Hepatocyte (in vitro differentiated cells): Measurements from ENCODE around the gene INPP5B. TPM values are rescaled to one million over a fixed set of nuclear protein-coding genes. Genes with fewer than 3 reads are reported as not detected.

Experiments used
- DNase-seq: peaks from one replicate; pipeline ENCODE4 v3.0.0-alpha.2; 2016; ENCODE audit warnings: low spot score
- H2AFZ ChIP-seq: fragments of 200-600 bp; sonication (generic); 2 replicates; pipeline ENCODE4 v1.6.0; 2016; ENCODE audit warnings: antibody characterized with exemption, mild to moderate bottlenecking
- H3K27ac ChIP-seq: fragments of 200-600 bp; sonication (generic); 2 replicates; pipeline ENCODE4 v1.5.1; 2016; ENCODE audit warnings: mild to moderate bottlenecking
- H3K27me3 ChIP-seq: fragments of 200-600 bp; sonication (generic); 2 replicates; pipeline ENCODE4 v1.6.1; 2016
- H3K36me3 ChIP-seq: fragments of 200-600 bp; sonication (generic); replicated peaks from 2 replicates; pipeline ENCODE4 v1.5.1; 2016; ENCODE audit warnings: low read depth; ENCODE audit not compliant: insufficient read depth
- H3K4me1 ChIP-seq: fragments of 200-600 bp; sonication (generic); 2 replicates; pipeline ENCODE4 v1.5.1; 2016; ENCODE audit warnings: mild to moderate bottlenecking, moderate library complexity; ENCODE audit not compliant: insufficient read depth
- H3K4me2 ChIP-seq: fragments of 200-600 bp; sonication (generic); 2 replicates; pipeline ENCODE4 v1.6.0; 2016
- H3K4me3 ChIP-seq: fragments of 200-600 bp; sonication (generic); 2 replicates; pipeline ENCODE4 v1.5.1; 2016; ENCODE audit warnings: mild to moderate bottlenecking
- H3K79me2 ChIP-seq: fragments of 200-600 bp; sonication (generic); 2 replicates; pipeline ENCODE4 v1.6.0; 2017; ENCODE audit warnings: mild to moderate bottlenecking
- H3K9me2 ChIP-seq: fragments of 200-600 bp; sonication (generic); replicated peaks from 2 replicates; pipeline ENCODE4 v1.6.0; 2017; ENCODE audit warnings: mild to moderate bottlenecking; ENCODE audit not compliant: insufficient read depth
- H3K9me3 ChIP-seq: fragments of 200-600 bp; sonication (generic); 2 replicates; pipeline ENCODE4 v1.5.1; 2016; ENCODE audit warnings: low read depth, mild to moderate bottlenecking
- H4K20me1 ChIP-seq: fragments of 200-600 bp; sonication (generic); 2 replicates; pipeline ENCODE4 v1.6.0; 2016; ENCODE audit warnings: mild to moderate bottlenecking; ENCODE audit not compliant: insufficient read depth, poor library complexity, severe bottlenecking
- CTCF ChIP-seq: fragments of 200-600 bp; sonication (generic); IDR thresholded peaks from 2 replicates; pipeline ENCODE4 v1.5.1; 2016; ENCODE audit warnings: antibody characterized with exemption, mild to moderate bottlenecking; ENCODE audit not compliant: poor library complexity
- EZH2 ChIP-seq: fragments of 200-600 bp; sonication (generic); IDR thresholded peaks from 2 replicates; pipeline ENCODE4 v1.6.1; 2016; ENCODE audit warnings: antibody characterized with exemption, mild to moderate bottlenecking, borderline replicate concordance
- EZH2phosphoT487 ChIP-seq: fragments of 200-600 bp; sonication (generic); IDR thresholded peaks from one replicate; pipeline ENCODE4 v1.6.1; 2018; ENCODE audit warnings: antibody characterized with exemption, mild to moderate bottlenecking, low read depth, moderate library complexity; ENCODE audit not compliant: unreplicated experiment, severe bottlenecking
- WGBS: methylation state at CpG from one replicate; pipeline ENCODE4 v1.1.6; 2016; ENCODE audit warnings: low lambda C conversion rate; ENCODE audit errors: missing lambda C conversion rate; 5-methylcytosine and 5-hydroxymethylcytosine counted together
- polyA plus RNA-seq: library from polyadenylated mRNA; unstranded; fragments of >200 nt; fragmentation: Nextera tagmentation; extraction: Ambion mirVana; gene quantifications from 2 replicates; pipeline ENCODE4 v1.2.1, GENCODE V29; 2016
- total RNA-seq: library from RNA; depleted of rRNA; stranded (reverse); fragments of >200 nt; gene quantifications from 2 replicates; pipeline ENCODE4 v1.2.3, GENCODE V29; 2014

INPP5B gene
- total and polyA plus RNA-seq, 2 experiments from 2014 or later: 9.3 to 18.3 TPM

GRCh38 chr1:37840711-37841110, 106.1 kb downstream of the INPP5B start:
- Histone ChIP-seq H3K79me2 (peaks cover 19% of the 10 kb centered on the region), H3K27ac (no peak overlapping the region), H3K4me2 (no peak overlapping the region), H3K4me3 (no peak overlapping the region), H4K20me1 (no peaks in the 10 kb centered on the region), H3K27me3 (no peaks in the 10 kb centered on the region), H3K4me1 (no peaks in the 10 kb centered on the region), H2AFZ (no peak overlapping the region), H3K9me2 (no peaks in the 10 kb centered on the region), H3K9me3 (no peaks in the 10 kb centered on the region), H3K36me3 (peaks cover 3% of the 10 kb centered on the region)
- TF ChIP-seq EZH2: no peak
- no peak for DNase-seq
- 79% methylated on average over 1 of the region's 1 CpG for WGBS

- H3K9me3 ChIP-seq: no peaks in the 10 kb centered on the region
- no peak for DNase-seq
- no peaks in the 10 kb centered on the region for H4K20me1 ChIP-seq
- H3K9me2 ChIP-seq: no peaks in the 10 kb centered on the region
- H3K4me1 ChIP-seq: no peaks in the 10 kb centered on the region
- no peak overlapping the region for H3K4me3 ChIP-seq
- H3K79me2 ChIP-seq: peaks cover 12% of the 10 kb centered on the region
- no peak overlapping the region for H3K4me2 ChIP-seq
- H3K36me3 ChIP-seq: peaks cover 3% of the 10 kb centered on the region
- TF ChIP-seq EZH2 (no peak), EZH2phosphoT487 (no peak), CTCF (no peak)
- no peaks in the 10 kb centered on the region for H3K27me3 ChIP-seq
- 93% methylated on average over 10 of the region's 10 CpGs for WGBS
- H2AFZ ChIP-seq: no peak overlapping the region
- no peak overlapping the region for H3K27ac ChIP-seq
Observed at GRCh38 chr1:37839676-37840075, 107.2 kb downstream of the INPP5B start.

- 61% methylated on average over 3 of the region's 3 CpGs for WGBS
- H3K9me2 ChIP-seq: no peaks in the 10 kb centered on the region
- no peaks in the 10 kb centered on the region for H3K27me3 ChIP-seq
- H3K4me3 ChIP-seq: no peak overlapping the region
- no peak overlapping the region for H2AFZ ChIP-seq
- no peak overlapping the region for H3K27ac ChIP-seq
- no peak for DNase-seq
- TF ChIP-seq EZH2phosphoT487: no peak
- TF ChIP-seq EZH2: no peak
- no peak for TF ChIP-seq CTCF
- H4K20me1 ChIP-seq: no peaks in the 10 kb centered on the region
- H3K4me1 ChIP-seq: no peaks in the 10 kb centered on the region
- no peak overlapping the region for H3K4me2 ChIP-seq
- peaks cover 5% of the 10 kb centered on the region for H3K79me2 ChIP-seq
- H3K9me3 ChIP-seq: no peaks in the 10 kb centered on the region
- H3K36me3 ChIP-seq: peaks cover 3% of the 10 kb centered on the region
Observed at GRCh38 chr1:37836788-37837187, 110.1 kb downstream of the INPP5B start.

- TF ChIP-seq CTCF (no peak), EZH2phosphoT487 (no peak), EZH2 (no peak)
- WGBS: 78% methylated on average over 2 of the region's 2 CpGs
- H3K4me1 ChIP-seq: no peaks in the 10 kb centered on the region
- no peaks in the 10 kb centered on the region for H3K79me2 ChIP-seq
- no peak overlapping the region for H3K4me2 ChIP-seq
- no peak overlapping the region for H2AFZ ChIP-seq
- H3K9me3 ChIP-seq: no peaks in the 10 kb centered on the region
- H3K4me3 ChIP-seq: no peak overlapping the region
- no peak overlapping the region for H3K27ac ChIP-seq
- H3K36me3 ChIP-seq: no peaks in the 10 kb centered on the region
- no peaks in the 10 kb centered on the region for H4K20me1 ChIP-seq
- no peaks in the 10 kb centered on the region for H3K9me2 ChIP-seq
- no peak for DNase-seq
- H3K27me3 ChIP-seq: no peaks in the 10 kb centered on the region
Observed at GRCh38 chr1:37831809-37832208, 115.0 kb downstream of the INPP5B start.
